Keratinocyte (primary cell): ENCODE data around the gene LRTM1. TPM values are rescaled to one million over a fixed set of nuclear protein-coding genes. Genes with fewer than 3 reads are reported as not detected.

ENCODE experiments used
- DNase-seq: peaks from one replicate; pipeline ENCODE4 v3.0.0-alpha.2; 2011; ENCODE audit warnings: low read depth, missing footprints, low spot score
- FAIRE-seq: peaks from 2 replicates; lab custom pipeline; 2011; peaks lifted over from hg19 to GRCh38; lab: Jason Lieb, UNC
- H2AFZ ChIP-seq: 2 replicates; pipeline ENCODE4 v1.6.0; 2012; ENCODE audit warnings: low read length, control low read depth, inconsistent platforms; ENCODE audit not compliant: control insufficient read depth
- H3K27ac ChIP-seq: 2 replicates; pipeline ENCODE4 v1.5.1; 2011; ENCODE audit warnings: low read length; ENCODE audit not compliant: control insufficient read depth, insufficient read depth
- H3K27me3 ChIP-seq: 3 replicates; pipeline ENCODE4 v1.6.0; 2011; ENCODE audit warnings: low read length; ENCODE audit not compliant: control insufficient read depth, insufficient read depth; ENCODE audit errors: extremely low read depth
- H3K36me3 ChIP-seq, 2 experiments: 2 replicates in 1 of 2; 3 replicates in 1 of 2; pipeline ENCODE4 v1.5.1; 2011; ENCODE audit warnings: low read length in 2 of 2, mild to moderate bottlenecking in 1 of 2; ENCODE audit not compliant: control insufficient read depth in 2 of 2, insufficient read depth in 2 of 2; ENCODE audit errors: extremely low read depth in 1 of 2
- H3K4me1 ChIP-seq: 3 replicates; pipeline ENCODE4 v1.5.1; 2011; ENCODE audit warnings: low read length; ENCODE audit not compliant: control insufficient read depth, insufficient read depth; ENCODE audit errors: extremely low read depth
- H3K4me2 ChIP-seq: 3 replicates; pipeline ENCODE4 v1.6.0; 2011; ENCODE audit warnings: low read depth, low read length; ENCODE audit not compliant: control insufficient read depth, insufficient read depth; ENCODE audit errors: extremely low read depth
- H3K4me3 ChIP-seq, 3 experiments: fragments of 200-600 bp in 1 of 3; sonication (generic) in 1 of 3; 2 replicates in 2 of 3; 3 replicates in 1 of 3; pipeline ENCODE4 v1.5.1; 2011 to 2016; ENCODE audit warnings: low read length in 3 of 3, mild to moderate bottlenecking in 3 of 3, control low read depth in 2 of 3, inconsistent platforms in 1 of 3, low read depth in 1 of 3, mixed read lengths in 1 of 3, mixed run types in 1 of 3, moderate library complexity in 1 of 3; ENCODE audit not compliant: control insufficient read depth in 2 of 3, insufficient read depth in 2 of 3; ENCODE audit errors: extremely low read depth in 1 of 3
- H3K79me2 ChIP-seq: 2 replicates; pipeline ENCODE4 v1.6.0; 2012; ENCODE audit warnings: low read length; ENCODE audit not compliant: control insufficient read depth, insufficient read depth
- H3K9ac ChIP-seq: 3 replicates; pipeline ENCODE4 v1.6.0; 2011; ENCODE audit warnings: low read length; ENCODE audit not compliant: control insufficient read depth, insufficient read depth; ENCODE audit errors: extremely low read depth
- H3K9me1 ChIP-seq: 3 replicates; pipeline ENCODE4 v1.6.0; 2011; ENCODE audit warnings: low read length; ENCODE audit not compliant: control insufficient read depth, insufficient read depth; ENCODE audit errors: extremely low read depth
- H3K9me3 ChIP-seq: 2 replicates; pipeline ENCODE4 v1.5.1; 2012; ENCODE audit warnings: low read depth, low read length; ENCODE audit not compliant: control insufficient read depth
- H4K20me1 ChIP-seq: 3 replicates; pipeline ENCODE4 v1.6.0; 2011; ENCODE audit warnings: low read length; ENCODE audit not compliant: control insufficient read depth, insufficient read depth; ENCODE audit errors: extremely low read depth
- EZH2 ChIP-seq: IDR thresholded peaks from one replicate; pipeline ENCODE4 v1.6.1; 2012; ENCODE audit warnings: inconsistent platforms, mild to moderate bottlenecking, low read length, moderate library complexity
- dilution Hi-C: fragments of 300-500 bp; cut with MboI; formaldehyde crosslinking; loops from one replicate; pipeline ENCODE4 v1.7.0; 2020; ENCODE audit warnings: low sequenced_read_pairs; ENCODE audit not compliant: extremely low pct_ligation_motif_present
- polyA plus RNA-seq, 5 experiments: library from polyadenylated mRNA; depleted of rRNA in 3 of 5; stranded (reverse) in 3 of 5; stranded (forward) in 1 of 5; unstranded in 1 of 5; fragments of >200 nt; gene quantifications; 1 replicate in 1 of 5; 2 replicates in 3 of 5; 3 replicates in 1 of 5; pipeline versions ENCODE4 v1.2.1 to v1.2.3, GENCODE V29; 2011 to 2012; ENCODE audit warnings: missing spikeins in 2 of 5, low read depth in 1 of 5, low replicate concordance in 1 of 5
- TF ChIP-seq, protein P1 (sequence below), 3 experiments: IDR thresholded peaks in 1 of 3; conservative IDR thresholded peaks in 1 of 3; optimal IDR thresholded peaks in 1 of 3; 2 replicates in 2 of 3; 3 replicates in 1 of 3; pipeline versions ENCODE3 to v1.5.1; 2011; ENCODE audit warnings: low read length in 3 of 3, mild to moderate bottlenecking in 3 of 3, moderate library complexity in 2 of 3, control low read depth in 1 of 3, inconsistent platforms in 1 of 3; ENCODE audit not compliant: insufficient read depth in 2 of 3; ENCODE audit errors: extremely low read depth in 1 of 3

LRTM1 gene
- polyA plus RNA-seq, 1 donor (not counting 4 experiments of a cell fraction or from before 2014, with no cell fraction given) = not detected

DNA sequence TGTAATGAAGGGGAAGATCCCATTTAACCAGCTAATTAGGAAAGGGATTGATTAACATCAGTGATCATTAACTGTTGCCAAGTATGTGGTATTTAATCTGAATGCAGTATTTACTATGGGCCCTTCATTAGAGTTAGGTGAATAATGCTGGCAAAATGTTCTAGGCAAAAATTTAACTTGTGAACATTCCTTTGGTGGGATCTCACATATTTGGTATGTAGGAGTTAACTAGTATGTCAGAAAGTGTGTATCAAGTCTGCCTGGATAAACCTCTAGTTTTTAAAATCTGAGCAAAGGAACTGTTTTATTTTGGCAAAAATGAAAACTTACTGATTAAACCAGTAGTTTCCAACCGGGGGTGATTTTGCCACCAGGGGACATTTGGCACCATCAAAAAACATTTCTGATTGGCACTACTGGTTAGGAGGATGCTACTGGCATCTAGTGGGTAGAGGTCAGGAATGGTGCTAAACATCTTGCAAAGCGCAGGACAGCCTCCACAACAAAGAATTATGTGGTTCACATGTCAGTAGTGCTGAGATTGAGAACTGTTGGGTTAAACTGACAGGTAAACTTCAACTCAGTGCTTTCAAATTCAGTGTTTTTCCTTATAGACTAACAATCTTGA is 22.5 kb downstream of the LRTM1 start:
- dilution Hi-C loops = no loop called here
- no peak overlapping the region for H3K4me3 ChIP-seq

DNA sequence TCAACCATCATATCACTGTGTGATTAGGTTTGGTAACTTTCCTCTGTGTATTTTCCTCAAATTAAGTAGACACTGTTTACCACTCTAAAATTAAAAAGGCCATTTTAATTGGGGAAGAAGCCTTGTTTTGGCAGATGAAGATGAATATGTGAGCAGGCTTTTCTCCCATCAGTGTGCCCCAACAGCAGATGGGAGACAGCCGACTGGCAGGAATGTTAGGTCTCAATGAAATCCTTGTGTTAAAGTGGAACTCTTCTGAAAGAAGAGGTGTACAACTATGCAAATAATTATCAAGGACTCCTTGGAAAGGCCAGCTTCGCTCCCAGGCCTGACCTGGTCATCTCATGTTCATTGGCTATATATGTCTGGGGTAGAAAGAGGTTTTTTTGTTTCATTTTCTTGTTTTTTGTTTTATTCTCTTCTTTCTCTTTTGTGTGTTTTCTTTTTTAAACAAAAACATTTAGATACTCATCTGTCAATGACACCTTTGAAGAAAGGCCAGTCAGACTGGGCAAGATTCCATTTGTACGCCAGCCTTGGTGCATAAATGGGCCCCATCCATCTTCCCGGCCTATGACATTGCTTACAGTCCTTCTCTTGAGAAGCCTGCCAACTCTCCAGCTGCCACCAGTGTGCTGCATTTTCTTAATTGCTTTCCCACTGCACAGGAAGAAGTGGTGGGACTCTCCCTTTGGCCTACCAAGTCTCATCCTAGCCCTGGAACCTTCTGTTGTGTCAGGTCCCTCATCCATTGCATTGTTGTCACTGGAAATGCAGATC is 25.8 kb downstream of the LRTM1 start:
- FAIRE-seq = no peak
- dilution Hi-C loops = no loop called here
- Histone ChIP-seq H3K79me2 (no peaks in the 10 kb centered on the region), H2AFZ (no peak overlapping the region), H3K9me1 (no peaks in the 10 kb centered on the region), H3K4me3 (no peak overlapping the region), H3K27me3 (no peaks in the 10 kb centered on the region), H4K20me1 (no peaks in the 10 kb centered on the region), H3K36me3 (no peaks in the 10 kb centered on the region), H3K9me3 (no peaks in the 10 kb centered on the region), H3K4me1 (no peaks in the 10 kb centered on the region), H3K9ac (no peak overlapping the region), H3K4me2 (no peak overlapping the region), H3K27ac (no peak overlapping the region)
- TF ChIP-seq, protein P1, sequence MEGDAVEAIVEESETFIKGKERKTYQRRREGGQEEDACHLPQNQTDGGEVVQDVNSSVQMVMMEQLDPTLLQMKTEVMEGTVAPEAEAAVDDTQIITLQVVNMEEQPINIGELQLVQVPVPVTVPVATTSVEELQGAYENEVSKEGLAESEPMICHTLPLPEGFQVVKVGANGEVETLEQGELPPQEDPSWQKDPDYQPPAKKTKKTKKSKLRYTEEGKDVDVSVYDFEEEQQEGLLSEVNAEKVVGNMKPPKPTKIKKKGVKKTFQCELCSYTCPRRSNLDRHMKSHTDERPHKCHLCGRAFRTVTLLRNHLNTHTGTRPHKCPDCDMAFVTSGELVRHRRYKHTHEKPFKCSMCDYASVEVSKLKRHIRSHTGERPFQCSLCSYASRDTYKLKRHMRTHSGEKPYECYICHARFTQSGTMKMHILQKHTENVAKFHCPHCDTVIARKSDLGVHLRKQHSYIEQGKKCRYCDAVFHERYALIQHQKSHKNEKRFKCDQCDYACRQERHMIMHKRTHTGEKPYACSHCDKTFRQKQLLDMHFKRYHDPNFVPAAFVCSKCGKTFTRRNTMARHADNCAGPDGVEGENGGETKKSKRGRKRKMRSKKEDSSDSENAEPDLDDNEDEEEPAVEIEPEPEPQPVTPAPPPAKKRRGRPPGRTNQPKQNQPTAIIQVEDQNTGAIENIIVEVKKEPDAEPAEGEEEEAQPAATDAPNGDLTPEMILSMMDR (optimal IDR thresholded peaks at IDR 0.05 in 1 of 3, IDR thresholded peaks at IDR 0.05 in 1 of 3, conservative IDR thresholded peaks at IDR 0.05 in 1 of 3; ENCODE audit: extremely low read depth in 1 of 3, insufficient read depth in 2 of 3, low read length in 3 of 3) = no peak
- TF ChIP-seq EZH2 = no peak
- no peak for DNase-seq

More for the DNA sequence above, 22.5 kb downstream of the LRTM1 start:
- Histone ChIP-seq H3K9me1 (no peaks in the 10 kb centered on the region), H4K20me1 (no peaks in the 10 kb centered on the region), H2AFZ (no peak overlapping the region), H3K9ac (no peak overlapping the region), H3K27me3 (no peaks in the 10 kb centered on the region), H3K9me3 (no peaks in the 10 kb centered on the region), H3K79me2 (no peaks in the 10 kb centered on the region), H3K4me2 (no peak overlapping the region), H3K27ac (no peak overlapping the region), H3K4me1 (no peaks in the 10 kb centered on the region), H3K36me3 (no peaks in the 10 kb centered on the region)
- no peak for FAIRE-seq
- DNase-seq = no peak
- TF ChIP-seq EZH2 = no peak
- TF ChIP-seq, protein P1 (optimal IDR thresholded peaks at IDR 0.05 in 1 of 3, IDR thresholded peaks at IDR 0.05 in 1 of 3, conservative IDR thresholded peaks at IDR 0.05 in 1 of 3; ENCODE audit: extremely low read depth in 1 of 3, insufficient read depth in 2 of 3, low read length in 3 of 3) = peak in 1 of 3 experiments; percentile 18
